Natural killer cell (primary cell): Measurements from ENCODE around the gene CCDC102A. TPM values are rescaled to one million over a fixed set of nuclear protein-coding genes. Genes with fewer than 3 reads are reported as not detected.

ENCODE experiments used
- ATAC-seq, 3 donors: fragments of 150-1000 bp in 2 of 3; fragments of 200-7000 bp in 1 of 3; cut with Tn5 transposase; 1 replicate in 1 of 3; 2 replicates in 2 of 3; pipeline ENCODE4 v1.10.0; 2021; ENCODE audit warnings: mild to moderate bottlenecking in 2 of 3, moderate library complexity in 2 of 3
- DNase-seq, 2 donors: peaks; one replicate each; pipeline versions ENCODE4 v3.0.0 to v3.0.0-alpha.2; 2013 to 2021; ENCODE audit warnings: mixed read lengths in 1 of 2
- H3K27ac ChIP-seq: one replicate; pipeline ENCODE4 v1.5.1; 2013; ENCODE audit warnings: mild to moderate bottlenecking, low read length
- H3K27me3 ChIP-seq: one replicate; pipeline ENCODE4 v1.6.1; 2013; ENCODE audit warnings: low read length; ENCODE audit not compliant: control insufficient read depth, insufficient read depth
- H3K36me3 ChIP-seq: one replicate; pipeline ENCODE4 v1.6.1; 2013; ENCODE audit warnings: low read length; ENCODE audit not compliant: control insufficient read depth, insufficient read depth
- H3K4me1 ChIP-seq: one replicate; pipeline ENCODE4 v1.6.1; 2013; ENCODE audit warnings: low read length; ENCODE audit not compliant: control insufficient read depth, insufficient read depth
- H3K4me3 ChIP-seq: one replicate; pipeline ENCODE4 v1.5.1; 2013; ENCODE audit warnings: low read length
- H3K9me3 ChIP-seq: one replicate; pipeline ENCODE4 v1.6.1; 2013; ENCODE audit warnings: low read length; ENCODE audit not compliant: control insufficient read depth, insufficient read depth
- H3K27ac Mint-ChIP-seq, 2 donors: one replicate each; pipeline ENCODE4 v1.8.0; 2022; ENCODE audit warnings: mild to moderate bottlenecking in 2 of 2, mixed read lengths in 2 of 2, moderate library complexity in 1 of 2
- H3K27me3 Mint-ChIP-seq, 2 donors: one replicate each; pipeline ENCODE4 v1.8.0; 2022; ENCODE audit warnings: low read depth in 2 of 2, mixed read lengths in 2 of 2
- H3K36me3 Mint-ChIP-seq: one replicate; pipeline ENCODE4 v1.8.0; 2022; ENCODE audit warnings: mixed read lengths
- H3K4me1 Mint-ChIP-seq, 2 donors: one replicate each; pipeline ENCODE4 v1.8.0; 2022; ENCODE audit warnings: mixed read lengths in 2 of 2
- H3K4me3 Mint-ChIP-seq: one replicate; pipeline ENCODE4 v1.8.0; 2022; ENCODE audit warnings: mild to moderate bottlenecking, moderate library complexity, mixed read lengths
- H3K9me3 Mint-ChIP-seq, 2 donors: one replicate each; pipeline ENCODE4 v1.8.0; 2022; ENCODE audit warnings: mixed read lengths in 2 of 2
- CTCF ChIP-seq: fragments of 200-600 bp; IDR thresholded peaks from one replicate; pipeline ENCODE4 v1.8.0; 2022; ENCODE audit warnings: antibody characterized with exemption
- WGBS: methylation state at CpG from one replicate; pipeline ENCODE4 v1.1.7; 2013; ENCODE audit warnings: missing lambda C conversion rate; ENCODE audit not compliant: insufficient coverage; 5-methylcytosine and 5-hydroxymethylcytosine counted together
- intact Hi-C: fragments of 100-400 bp; cut with micrococcal nuclease; formaldehyde crosslinking; loops from one replicate; pipeline ENCODE4 v1.14.2; 2022
- total RNA-seq, 4 donors: library from RNA; stranded (reverse); fragments of 120-200 nt in 1 of 4; gene quantifications; one replicate each; pipeline versions ENCODE4 v1.2.3 to v1.2.4, GENCODE V29; 2013 to 2022

The CCDC102A gene
- total RNA-seq, 3 donors from 2014 or later (not counting 1 experiment from before 2014, with no cell fraction given): 15.5 to 24.4 (median 17.1) TPM

- Histone ChIP-seq H3K9me3 (no peaks in the 10 kb centered on the region), H3K36me3 (no peaks in the 10 kb centered on the region), H3K27ac (no peak overlapping the region), H3K27me3 (no peaks in the 10 kb centered on the region), H3K4me3 (no peak overlapping the region), H3K4me1 (peaks cover 24% of the 10 kb centered on the region)
- Mint-ChIP-seq H3K9me3 (no peaks in the 10 kb centered on the region), H3K4me1 (peaks cover 13 to 34% of the 10 kb centered on the region in 2 donors), H3K27ac (peak overlapping the region in 1 of 2 donors; percentile 57), H3K36me3 (no peaks in the 10 kb centered on the region), H3K4me3 (no peak overlapping the region), H3K27me3 (peaks cover 0 to 3% of the 10 kb centered on the region in 2 donors)
- WGBS: 96% methylated on average over 8 of the region's 8 CpGs
- no peak for TF ChIP-seq CTCF
- intact Hi-C loops: no loop called here
- no peak for ATAC-seq
- DNase-seq: no peak
Measured at GRCh38 chr16:57484515-57485005, 51.8 kb downstream of the CCDC102A start.

GRCh38 chr16:57483725-57484514 lies 52.5 kb downstream of the CCDC102A start:
- no peaks in the 10 kb centered on the region for H3K9me3 ChIP-seq
- DNase-seq (no peak), ATAC-seq (no peak)
- Mint-ChIP-seq H3K27ac (peak overlapping the region in 1 of 2 donors; percentile 57), H3K4me1 (peaks cover 18 to 40% of the 10 kb centered on the region in 2 donors), H3K27me3 (peaks cover 0 to 3% of the 10 kb centered on the region in 2 donors), H3K9me3 (no peaks in the 10 kb centered on the region), H3K36me3 (no peaks in the 10 kb centered on the region), H3K4me3 (no peak overlapping the region)
- H3K4me1 ChIP-seq: peaks cover 31% of the 10 kb centered on the region
- no peak overlapping the region for H3K27ac ChIP-seq
- no peak for TF ChIP-seq CTCF
- H3K36me3 ChIP-seq: no peaks in the 10 kb centered on the region
- H3K4me3 ChIP-seq: no peak overlapping the region
- no peaks in the 10 kb centered on the region for H3K27me3 ChIP-seq
- intact Hi-C loops: no loop called here
- 96% methylated on average over 18 of the region's 19 CpGs for WGBS

GRCh38 chr16:57482845-57483545 lies 53.4 kb downstream of the CCDC102A start:
- ATAC-seq (no peak), DNase-seq (no peak)
- H3K4me3 ChIP-seq: no peak overlapping the region
- H3K27ac Mint-ChIP-seq: no peak overlapping the region
- H3K27me3 Mint-ChIP-seq: peaks cover 0 to 3% of the 10 kb centered on the region in 2 donors
- peaks cover 39% of the 10 kb centered on the region for H3K4me1 ChIP-seq
- intact Hi-C loops: no loop called here
- H3K36me3 ChIP-seq: no peaks in the 10 kb centered on the region
- 96% methylated on average over 14 of the region's 14 CpGs for WGBS
- H3K9me3 ChIP-seq: no peaks in the 10 kb centered on the region
- H3K36me3 Mint-ChIP-seq: no peaks in the 10 kb centered on the region
- no peak overlapping the region for H3K4me3 Mint-ChIP-seq
- H3K27me3 ChIP-seq: no peaks in the 10 kb centered on the region
- H3K4me1 Mint-ChIP-seq: peaks cover 23 to 46% of the 10 kb centered on the region in 2 donors
- no peaks in the 10 kb centered on the region for H3K9me3 Mint-ChIP-seq
- TF ChIP-seq CTCF: no peak
- H3K27ac ChIP-seq: no peak overlapping the region
